Tibial artery (tissue), 4 donors: Measurements from ENCODE around the gene RUNX1.

Experiments used
- DNase-seq, 2 donors: peaks; one replicate each; pipeline ENCODE4 v3.0.0-alpha.2; 2019
- H3K27ac ChIP-seq, 2 donors: fragments of 200-600 bp; sonication (generic) in 1 of 2; 1 replicate in 1 of 2; 2 replicates in 1 of 2; pipeline ENCODE4 v1.5.1; 2018 to 2019; ENCODE audit warnings: mild to moderate bottlenecking in 1 of 2
- H3K27me3 ChIP-seq, 2 donors: fragments of 200-600 bp; sonication (generic) in 1 of 2; one replicate each; pipeline versions ENCODE4 v1.5.1 to v1.6.0; 2016 to 2019
- H3K36me3 ChIP-seq, 3 donors: fragments of 200-600 bp; sonication (generic) in 2 of 3; one replicate each; pipeline ENCODE4 v1.5.1; 2016 to 2019; ENCODE audit warnings: mild to moderate bottlenecking in 2 of 3
- H3K4me1 ChIP-seq, 4 donors: fragments of 200-600 bp; sonication (generic) in 2 of 4; 1 replicate in 3 of 4; 2 replicates in 1 of 4; pipeline ENCODE4 v1.5.1; 2016 to 2019
- H3K4me3 ChIP-seq, 2 donors: fragments of 200-600 bp; sonication (generic) in 1 of 2; 1 replicate in 1 of 2; 2 replicates in 1 of 2; pipeline ENCODE4 v1.5.1; 2018 to 2019; ENCODE audit warnings: mild to moderate bottlenecking in 2 of 2
- H3K9me3 ChIP-seq, 3 donors: fragments of 200-600 bp; sonication (generic) in 1 of 3; one replicate each; pipeline ENCODE4 v1.5.1; 2016 to 2019
- intact Hi-C: fragments of 100-400 bp; cut with DNase I; formaldehyde crosslinking; loops from one replicate; pipeline ENCODE4 v1.15.0; 2023; ENCODE audit warnings: low total_unique reads
- TF ChIP-seq, protein P1 (sequence below), 2 experiments: fragments of 200-600 bp in 1 of 2; fragments of 450-650 bp in 1 of 2; IDR thresholded peaks; one replicate each; pipeline ENCODE4 v1.5.1; 2017 to 2019; ENCODE audit warnings: antibody characterized with exemption in 2 of 2, mild to moderate bottlenecking in 1 of 2, moderate library complexity in 1 of 2

RUNX1 gene

GRCh38 chr21:34912022-34912945 lies 136.8 kb downstream of the RUNX1 start:
- H3K4me3 ChIP-seq: no peak overlapping the region
- peaks cover 0 to 7% of the 10 kb centered on the region in 2 donors for H3K27me3 ChIP-seq
- intact Hi-C loops: no loop called here
- no peak overlapping the region for H3K27ac ChIP-seq
- TF ChIP-seq, protein P1, sequence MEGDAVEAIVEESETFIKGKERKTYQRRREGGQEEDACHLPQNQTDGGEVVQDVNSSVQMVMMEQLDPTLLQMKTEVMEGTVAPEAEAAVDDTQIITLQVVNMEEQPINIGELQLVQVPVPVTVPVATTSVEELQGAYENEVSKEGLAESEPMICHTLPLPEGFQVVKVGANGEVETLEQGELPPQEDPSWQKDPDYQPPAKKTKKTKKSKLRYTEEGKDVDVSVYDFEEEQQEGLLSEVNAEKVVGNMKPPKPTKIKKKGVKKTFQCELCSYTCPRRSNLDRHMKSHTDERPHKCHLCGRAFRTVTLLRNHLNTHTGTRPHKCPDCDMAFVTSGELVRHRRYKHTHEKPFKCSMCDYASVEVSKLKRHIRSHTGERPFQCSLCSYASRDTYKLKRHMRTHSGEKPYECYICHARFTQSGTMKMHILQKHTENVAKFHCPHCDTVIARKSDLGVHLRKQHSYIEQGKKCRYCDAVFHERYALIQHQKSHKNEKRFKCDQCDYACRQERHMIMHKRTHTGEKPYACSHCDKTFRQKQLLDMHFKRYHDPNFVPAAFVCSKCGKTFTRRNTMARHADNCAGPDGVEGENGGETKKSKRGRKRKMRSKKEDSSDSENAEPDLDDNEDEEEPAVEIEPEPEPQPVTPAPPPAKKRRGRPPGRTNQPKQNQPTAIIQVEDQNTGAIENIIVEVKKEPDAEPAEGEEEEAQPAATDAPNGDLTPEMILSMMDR (IDR thresholded peaks at IDR 0.05): no peak
- H3K9me3 ChIP-seq: no peaks in the 10 kb centered on the region
- no peak for DNase-seq
- H3K36me3 ChIP-seq: no peaks in the 10 kb centered on the region
- H3K4me1 ChIP-seq: no peaks in the 10 kb centered on the region

DNA sequence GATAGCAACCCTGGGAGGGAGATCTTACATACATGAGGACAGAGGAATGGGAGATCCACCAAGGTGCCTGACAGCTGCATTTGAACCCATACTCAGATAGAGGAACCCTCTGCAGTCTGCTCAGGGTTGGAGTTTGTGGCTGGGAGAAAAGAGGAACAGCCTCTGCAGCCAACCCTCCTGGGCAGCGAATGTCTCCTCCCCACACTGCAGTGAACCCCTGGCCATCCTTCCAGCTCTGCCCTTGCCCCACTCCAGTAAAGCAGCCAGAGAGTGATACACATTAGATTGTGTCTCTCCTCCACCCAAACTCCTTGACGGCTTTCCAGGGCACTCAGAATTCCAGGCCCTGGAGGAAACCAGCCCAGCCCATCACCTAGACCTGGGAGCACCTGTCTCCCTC lies 137.7 kb downstream of the RUNX1 start:
- no peak overlapping the region for H3K27ac ChIP-seq
- no peak overlapping the region for H3K4me3 ChIP-seq
- TF ChIP-seq, protein P1 (IDR thresholded peaks at IDR 0.05): no peak
- no peak for DNase-seq
- H3K9me3 ChIP-seq: no peaks in the 10 kb centered on the region
- H3K27me3 ChIP-seq: peaks cover 0 to 4% of the 10 kb centered on the region in 2 donors
- H3K4me1 ChIP-seq: no peaks in the 10 kb centered on the region
- intact Hi-C loops: no loop called here
- no peaks in the 10 kb centered on the region for H3K36me3 ChIP-seq

DNA sequence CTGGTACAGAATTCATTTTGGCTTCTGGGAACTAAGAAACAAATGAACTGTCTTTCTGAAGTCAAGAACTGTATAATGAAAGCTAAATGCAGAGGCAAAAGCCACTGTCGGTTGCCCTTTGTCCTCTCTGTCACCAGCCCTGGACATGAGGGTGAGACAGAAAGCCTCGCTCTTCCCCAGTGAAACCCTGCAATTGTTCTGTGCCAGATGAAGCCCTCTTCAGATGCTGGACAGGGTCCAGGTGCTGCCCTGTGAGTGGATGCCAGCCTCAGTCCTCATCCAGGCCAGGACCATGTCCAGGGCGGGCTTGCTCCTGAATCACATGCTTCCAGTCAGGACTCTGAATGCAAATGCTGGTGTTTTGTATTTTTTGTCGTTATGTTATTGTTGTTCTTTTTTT lies 138.7 kb downstream of the RUNX1 start:
- TF ChIP-seq, protein P1 (IDR thresholded peaks at IDR 0.05): no peak
- Histone ChIP-seq H3K27ac (no peak overlapping the region), H3K36me3 (no peaks in the 10 kb centered on the region), H3K9me3 (no peaks in the 10 kb centered on the region), H3K4me3 (no peak overlapping the region), H3K27me3 (peaks cover 0 to 4% of the 10 kb centered on the region in 2 donors), H3K4me1 (no peaks in the 10 kb centered on the region)
- intact Hi-C loops: no loop called here
- no peak for DNase-seq

- intact Hi-C loops: no loop called here
- H3K4me3 ChIP-seq: no peak overlapping the region
- no peak for DNase-seq
- TF ChIP-seq, protein P1 (IDR thresholded peaks at IDR 0.05): no peak
- peaks cover 0 to 4% of the 10 kb centered on the region in 2 donors for H3K27me3 ChIP-seq
- H3K9me3 ChIP-seq: no peaks in the 10 kb centered on the region
- no peaks in the 10 kb centered on the region for H3K36me3 ChIP-seq
- no peaks in the 10 kb centered on the region for H3K4me1 ChIP-seq
- no peak overlapping the region for H3K27ac ChIP-seq
These were observed 139.4 kb downstream of the RUNX1 start for GRCh38 chr21:34909492-34910292.

GRCh38 chr21:34908419-34909055 lies 140.6 kb downstream of the RUNX1 start:
- DNase-seq: peak in 1 of 2 donors; percentile 28
- H3K4me3 ChIP-seq: no peak overlapping the region
- no peaks in the 10 kb centered on the region for H3K36me3 ChIP-seq
- no peaks in the 10 kb centered on the region for H3K9me3 ChIP-seq
- H3K27ac ChIP-seq: no peak overlapping the region
- intact Hi-C loops: no loop called here
- peaks cover 0 to 4% of the 10 kb centered on the region in 2 donors for H3K27me3 ChIP-seq
- no peaks in the 10 kb centered on the region for H3K4me1 ChIP-seq
- TF ChIP-seq, protein P1 (IDR thresholded peaks at IDR 0.05): no peak
